ENCODE data around the gene MZB1.
"Not testable (repeated sequence)": the region's sequence is repeated elsewhere in the genome, so short reads cannot be mapped to it uniquely, and the experiment has no call there.

The MZB1 gene

DNA sequence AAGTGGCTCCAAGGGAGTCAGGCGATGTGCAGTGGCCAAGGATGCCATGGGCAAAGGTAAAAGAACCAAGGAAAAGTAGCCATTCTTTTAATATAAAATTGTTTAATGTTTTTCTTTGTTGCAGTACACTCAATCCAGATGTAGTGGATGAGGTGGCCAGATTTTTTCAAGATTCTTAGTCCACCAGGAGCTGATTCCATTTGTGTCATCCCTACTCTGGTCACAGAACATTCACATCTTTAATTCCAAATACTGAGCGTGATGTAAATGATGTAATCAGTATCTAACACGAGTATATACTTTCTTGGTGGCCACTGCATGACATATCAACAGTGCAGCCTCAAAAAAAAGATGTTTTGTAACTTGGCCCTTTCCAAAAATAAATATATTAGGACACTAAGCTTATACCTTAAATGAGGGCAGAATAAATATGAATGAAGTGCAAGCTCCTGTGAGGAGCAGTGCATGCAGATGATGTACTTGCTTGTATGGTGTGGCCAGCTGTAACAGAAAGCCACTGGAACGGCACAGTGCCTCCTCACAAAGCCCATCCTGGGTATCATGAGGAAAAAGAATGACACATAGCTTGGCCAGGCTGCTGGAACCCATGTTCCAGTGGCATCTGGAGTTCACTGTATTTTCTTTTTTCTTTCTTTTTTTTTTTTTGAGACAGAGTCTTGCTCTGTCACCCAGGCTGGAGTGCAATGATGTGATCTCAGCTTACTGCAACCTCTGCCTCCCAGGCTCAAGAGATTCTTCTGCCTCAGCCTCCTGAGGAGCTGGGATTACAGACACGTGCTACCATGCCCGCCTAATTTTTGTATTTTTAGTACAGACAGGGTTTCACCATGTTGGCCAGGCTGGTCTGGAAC is 20.6 kb upstream of the MZB1 start:
- no peak for DNase-seq

DNA sequence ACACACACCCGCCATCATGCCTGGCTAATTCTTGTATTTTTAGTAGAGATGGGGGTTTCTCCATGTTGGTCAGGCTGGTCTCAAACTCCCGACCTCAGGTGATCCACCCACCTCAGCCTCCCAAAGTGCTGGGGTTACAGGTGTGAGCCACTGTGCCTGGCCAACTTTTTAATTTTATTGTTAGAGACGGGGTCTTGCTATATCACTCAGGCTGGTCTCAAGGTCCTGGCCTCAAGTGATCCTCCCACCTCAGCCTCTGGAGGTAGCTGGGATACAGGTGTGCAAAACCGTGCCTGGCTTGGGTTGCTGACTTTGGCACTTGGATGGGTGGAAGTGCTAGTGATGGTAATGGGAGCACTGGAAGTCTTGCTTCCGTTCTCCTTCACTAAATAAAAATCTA is 19.4 kb upstream of the MZB1 start:
- DNase-seq: not testable (repeated sequence)

DNA sequence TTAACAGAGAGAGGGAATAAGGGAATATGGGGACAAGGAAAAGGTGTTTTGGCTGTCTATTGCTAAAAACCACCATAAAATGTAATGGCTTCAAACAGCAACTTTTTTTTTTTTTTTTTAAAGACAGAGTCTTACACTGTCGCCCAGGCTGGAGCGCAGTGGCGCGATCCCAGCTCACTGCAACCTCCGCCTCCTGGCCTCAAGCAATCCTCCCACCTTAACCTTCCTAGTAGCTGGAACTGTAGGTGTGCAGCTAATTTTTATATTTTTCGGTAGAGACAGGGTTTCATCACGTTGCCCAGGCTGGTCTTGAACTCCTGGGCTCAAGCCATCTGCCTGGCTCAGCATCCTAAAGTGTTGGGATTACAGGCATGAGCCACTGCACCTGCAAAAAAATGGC is 18.5 kb upstream of the MZB1 start:
- DNase-seq: no peak

DNA sequence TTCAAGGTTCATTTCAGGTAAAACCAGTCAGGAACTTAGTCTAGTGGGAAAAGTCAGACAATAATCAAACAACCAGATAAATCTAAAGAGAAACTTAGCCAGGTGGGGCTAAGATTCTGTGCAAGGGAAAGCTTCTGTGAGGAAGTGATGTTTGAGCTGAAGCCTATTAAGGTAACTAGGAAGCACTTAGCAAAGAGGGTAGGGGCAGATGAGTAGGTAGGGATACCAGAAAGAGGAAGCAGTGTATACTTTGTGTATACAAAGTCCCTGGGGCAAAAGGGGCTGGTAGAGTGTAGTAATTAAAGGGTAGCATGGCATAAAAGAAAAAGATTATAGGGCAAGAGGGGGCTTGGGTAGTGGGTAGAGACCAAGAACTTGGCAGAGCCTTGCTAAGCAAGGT is 17.8 kb upstream of the MZB1 start:
- DNase-seq: no peak

DNA sequence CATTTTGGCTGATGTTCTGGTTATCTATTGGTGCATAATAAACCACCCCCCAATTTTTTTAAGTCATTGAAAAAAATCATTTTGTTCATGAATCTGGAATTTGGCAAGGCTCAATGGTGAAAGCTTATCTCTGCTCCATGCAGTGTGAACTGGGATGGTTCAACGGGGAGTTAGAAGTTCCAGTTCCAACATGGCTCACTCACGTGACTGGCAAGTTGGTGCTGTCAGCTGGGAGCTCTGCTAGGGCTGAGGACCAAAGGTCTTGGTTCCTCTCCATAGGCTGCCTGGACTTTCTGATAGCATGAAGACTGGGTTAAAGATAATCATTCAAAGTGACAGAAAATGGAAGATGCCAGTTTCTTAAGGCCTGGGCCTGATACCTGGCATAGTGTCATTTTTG is 17.2 kb upstream of the MZB1 start:
- no peak for DNase-seq

DNA sequence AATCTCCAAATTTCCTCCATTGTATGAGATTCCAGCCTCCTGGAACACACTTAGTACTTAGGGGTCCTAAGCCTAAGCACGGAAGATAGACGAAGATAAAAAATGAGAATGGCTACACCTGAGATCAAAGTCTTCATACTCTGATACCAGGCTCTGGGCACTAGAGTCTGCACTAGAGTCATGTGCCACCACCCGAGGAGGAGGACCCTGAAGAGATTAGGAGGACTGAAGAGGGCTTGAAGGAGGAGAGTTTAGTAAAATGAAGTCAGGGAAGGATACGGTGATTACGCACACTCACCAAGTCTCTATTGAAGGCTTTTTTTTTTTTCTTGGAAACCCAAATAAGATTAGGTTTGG is 14.7 kb upstream of the MZB1 start:
- no peak for DNase-seq

DNA sequence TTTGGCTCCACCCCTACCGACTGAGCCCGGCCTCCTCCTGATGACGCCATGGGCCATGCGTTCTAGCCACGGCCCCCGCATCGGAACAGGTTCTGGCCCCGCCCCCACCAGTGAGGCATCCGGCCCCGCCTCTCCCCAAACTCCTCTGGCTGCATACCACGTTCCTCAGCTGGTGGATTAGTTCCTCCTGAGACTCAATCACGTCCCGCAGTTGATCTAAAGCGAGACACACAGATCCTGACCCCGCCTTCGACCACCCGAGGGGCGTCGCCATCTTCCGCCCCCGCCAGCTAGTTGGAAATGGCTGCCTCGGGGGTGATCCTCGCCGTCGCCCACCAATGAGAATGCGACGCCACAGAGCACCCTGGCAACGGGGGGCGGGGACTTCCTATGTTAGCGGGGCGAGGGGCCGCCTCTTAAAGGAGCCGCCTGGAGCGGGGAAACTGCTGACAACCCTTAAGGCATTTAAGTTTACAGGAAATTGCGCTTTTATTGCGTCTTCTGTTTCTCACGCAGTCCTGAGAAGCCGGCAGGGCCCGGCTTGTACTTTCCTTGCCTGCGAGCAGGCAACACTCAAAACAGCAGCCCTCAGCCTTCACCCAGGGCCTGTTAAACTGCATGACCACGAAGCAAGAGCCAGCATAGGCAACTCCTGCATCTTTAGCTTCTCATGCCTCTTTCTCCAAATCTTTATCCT is 14.2 kb upstream of the MZB1 start, which contains the start of gene SPATA24:
Gene SPATA24 (minus strand): TSS at position 303 of the 697 bp plus-strand sequence. CDS start 29 bp downstream, at position 274.
- DNase-seq: peak; percentile 98 to 99 (median 98)

DNA sequence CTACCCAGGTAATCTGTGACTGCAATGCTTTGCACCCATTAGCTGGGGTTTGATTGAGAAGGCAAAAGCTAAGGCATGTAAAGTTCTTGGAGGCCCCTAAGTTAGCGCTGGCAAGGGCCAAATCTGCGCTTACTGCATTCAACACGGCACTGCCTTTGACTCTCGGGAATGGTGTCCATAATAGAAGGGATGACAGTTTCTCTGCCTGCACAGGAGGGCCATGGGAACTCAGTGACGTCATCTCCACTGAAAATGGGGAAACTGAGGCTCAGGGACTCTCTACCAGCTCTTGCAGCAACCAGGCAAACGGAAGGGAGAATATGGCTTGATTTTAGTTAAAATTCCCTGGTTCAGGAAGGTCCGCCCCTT is 13.7 kb upstream of the MZB1 start:
- DNase-seq: no peak

DNA sequence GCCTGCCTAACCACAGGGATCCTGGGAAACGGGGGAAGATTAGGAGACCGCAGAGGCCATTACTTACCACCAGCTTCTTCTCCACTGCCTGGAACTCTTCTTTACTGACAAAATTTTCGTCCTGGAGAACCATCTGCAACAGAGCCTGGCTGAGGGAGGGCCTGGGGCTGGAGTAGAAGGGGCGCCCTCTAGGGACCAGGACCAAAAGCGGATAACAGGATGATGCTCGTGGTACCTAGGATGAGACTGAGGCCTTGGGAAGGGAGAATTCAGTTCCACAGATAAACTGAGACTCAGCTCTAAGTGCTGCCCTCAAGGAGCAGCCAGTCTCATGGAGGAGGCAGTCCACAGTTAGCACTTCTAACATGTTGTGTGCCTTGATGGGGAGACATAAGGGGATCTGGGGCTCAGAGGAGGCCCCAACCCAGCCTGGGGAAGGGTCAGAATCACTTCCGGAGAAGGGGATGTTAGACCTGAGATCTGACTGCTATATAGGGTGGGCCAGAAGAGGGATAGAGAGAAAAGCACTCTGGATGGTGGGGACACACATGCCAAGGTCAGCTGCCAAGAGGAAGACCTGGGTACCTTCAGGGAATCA is 12.9 kb upstream of the MZB1 start:
- DNase-seq: peak; percentile 38 to 62 (median 46)

DNA sequence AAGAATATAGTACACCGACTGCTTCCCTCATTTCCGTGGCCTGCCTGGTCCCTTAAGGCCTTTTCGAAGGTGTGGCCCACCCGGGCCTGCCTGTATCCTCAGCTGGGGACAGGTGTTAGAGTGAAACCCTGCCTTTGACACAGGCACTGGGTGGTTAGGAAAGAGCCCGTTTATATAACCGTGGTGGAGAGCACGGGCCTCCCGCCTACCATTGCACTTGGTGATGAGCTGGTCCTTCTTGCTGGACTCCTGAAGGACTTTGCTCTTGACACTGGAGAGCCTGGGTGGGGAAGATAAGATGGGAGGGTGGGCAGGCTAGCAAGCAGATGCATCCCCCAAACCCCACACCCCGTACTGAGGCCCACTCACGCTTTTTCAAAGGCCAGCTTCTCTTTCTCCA is 11.8 kb upstream of the MZB1 start:
- no peak for DNase-seq

DNA sequence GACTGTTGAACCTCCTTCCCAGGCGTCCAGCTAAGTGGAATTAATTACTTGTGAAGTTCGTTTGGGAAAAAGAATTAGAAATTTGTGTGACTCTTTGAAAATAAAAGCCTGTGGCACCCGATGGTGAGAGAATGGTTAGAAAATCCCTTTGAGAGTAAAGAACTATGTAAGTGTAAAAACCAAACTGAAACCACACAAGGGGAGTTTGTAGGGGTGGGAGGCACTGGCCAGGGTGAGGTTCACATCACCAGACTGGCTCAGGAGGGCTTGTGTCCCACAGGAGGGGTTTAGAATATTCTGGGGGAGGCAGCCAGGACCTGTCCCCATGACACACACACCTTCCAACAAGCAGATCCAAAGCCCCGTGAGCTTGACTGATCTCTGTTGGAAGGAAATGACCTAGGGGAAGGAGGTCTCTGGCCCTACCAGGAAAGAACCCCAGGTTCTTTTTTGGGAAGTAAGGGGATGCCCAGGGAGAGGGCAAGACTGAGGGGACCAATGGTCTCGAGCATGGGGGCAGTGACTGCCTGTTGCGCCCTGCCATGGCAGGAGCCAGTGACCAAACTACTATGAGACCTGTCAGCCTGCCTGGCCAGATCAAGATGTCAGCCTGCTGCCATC is 9.9 kb upstream of the MZB1 start:
- no peak for DNase-seq

DNA sequence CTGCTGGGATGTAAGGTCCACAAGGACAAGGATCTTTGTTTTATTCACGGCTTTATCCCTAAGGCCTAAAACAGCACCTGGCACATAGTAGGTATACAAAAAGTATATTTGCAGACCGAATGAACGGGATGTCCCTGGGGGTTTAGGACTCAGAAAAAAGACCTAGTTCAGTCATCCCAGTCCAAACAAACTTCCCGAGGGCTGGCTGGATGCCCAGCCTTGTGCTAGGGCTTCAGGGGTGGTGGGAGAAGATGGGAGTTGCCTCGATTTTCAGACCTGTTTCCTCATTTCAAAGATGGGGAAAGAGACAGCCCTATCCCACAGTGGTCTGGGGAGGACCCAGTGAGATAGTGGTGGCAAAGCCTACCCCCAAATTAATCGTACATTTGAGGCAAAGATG is 8.2 kb upstream of the MZB1 start:
- no peak for DNase-seq

DNA sequence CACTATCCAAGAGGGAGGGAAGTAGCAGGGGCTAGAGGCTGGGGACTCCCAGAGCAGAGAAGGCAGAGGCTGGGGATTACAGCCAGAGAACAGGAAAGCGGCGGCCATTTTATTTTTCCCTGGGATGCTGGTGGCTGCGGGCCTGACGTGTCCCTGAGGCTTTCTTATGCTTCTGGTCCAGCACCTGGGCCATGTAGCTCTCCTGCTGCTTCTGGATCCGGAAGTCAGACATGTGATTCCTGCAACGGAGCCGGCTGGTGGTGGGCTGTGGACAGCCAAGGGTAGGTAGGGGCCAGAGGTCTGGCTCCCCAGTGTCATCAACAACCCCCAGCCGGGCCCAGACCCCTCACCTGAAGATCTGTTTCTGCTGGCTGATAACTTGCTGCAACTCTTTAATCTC is 7.0 kb upstream of the MZB1 start:
- no peak for DNase-seq

DNA sequence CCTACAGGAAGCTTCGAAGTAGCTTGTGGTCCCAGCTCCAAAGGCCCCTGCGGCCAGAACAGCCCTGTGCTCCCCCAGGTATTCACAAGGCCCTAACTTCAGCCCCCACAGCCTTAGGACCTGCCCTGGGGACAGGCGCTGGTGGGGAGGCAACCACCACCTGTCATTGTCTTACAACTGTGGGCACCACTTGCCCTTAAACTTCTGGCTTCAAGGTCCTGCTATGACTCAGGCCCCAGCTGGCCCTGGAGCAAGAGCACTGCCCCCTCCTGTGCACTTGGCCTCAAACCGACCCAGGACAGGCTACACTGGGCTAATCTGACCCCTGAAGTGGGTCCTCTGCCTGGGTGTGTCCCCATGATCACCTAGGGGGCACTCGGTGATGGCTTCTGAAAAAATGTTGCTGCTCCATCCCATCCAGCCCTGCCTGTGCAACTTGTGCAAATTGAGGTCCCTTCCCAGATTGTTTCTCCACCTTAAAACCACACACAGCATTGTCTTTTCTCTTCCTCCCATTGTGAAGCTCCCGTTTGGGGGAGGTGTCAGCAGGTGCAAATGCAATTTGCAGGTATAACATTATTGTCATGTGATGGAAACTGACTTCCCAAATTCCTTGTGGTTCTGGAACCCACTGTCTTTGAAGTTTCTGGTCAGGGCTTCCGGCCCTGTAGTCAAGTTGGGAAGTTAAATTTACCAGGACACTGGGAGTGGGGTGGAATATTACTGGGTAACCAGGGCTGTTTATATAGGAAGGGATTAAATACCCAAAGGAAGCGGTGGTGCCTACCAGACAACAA is 6.3 kb upstream of the MZB1 start:
- DNase-seq: no peak

DNA sequence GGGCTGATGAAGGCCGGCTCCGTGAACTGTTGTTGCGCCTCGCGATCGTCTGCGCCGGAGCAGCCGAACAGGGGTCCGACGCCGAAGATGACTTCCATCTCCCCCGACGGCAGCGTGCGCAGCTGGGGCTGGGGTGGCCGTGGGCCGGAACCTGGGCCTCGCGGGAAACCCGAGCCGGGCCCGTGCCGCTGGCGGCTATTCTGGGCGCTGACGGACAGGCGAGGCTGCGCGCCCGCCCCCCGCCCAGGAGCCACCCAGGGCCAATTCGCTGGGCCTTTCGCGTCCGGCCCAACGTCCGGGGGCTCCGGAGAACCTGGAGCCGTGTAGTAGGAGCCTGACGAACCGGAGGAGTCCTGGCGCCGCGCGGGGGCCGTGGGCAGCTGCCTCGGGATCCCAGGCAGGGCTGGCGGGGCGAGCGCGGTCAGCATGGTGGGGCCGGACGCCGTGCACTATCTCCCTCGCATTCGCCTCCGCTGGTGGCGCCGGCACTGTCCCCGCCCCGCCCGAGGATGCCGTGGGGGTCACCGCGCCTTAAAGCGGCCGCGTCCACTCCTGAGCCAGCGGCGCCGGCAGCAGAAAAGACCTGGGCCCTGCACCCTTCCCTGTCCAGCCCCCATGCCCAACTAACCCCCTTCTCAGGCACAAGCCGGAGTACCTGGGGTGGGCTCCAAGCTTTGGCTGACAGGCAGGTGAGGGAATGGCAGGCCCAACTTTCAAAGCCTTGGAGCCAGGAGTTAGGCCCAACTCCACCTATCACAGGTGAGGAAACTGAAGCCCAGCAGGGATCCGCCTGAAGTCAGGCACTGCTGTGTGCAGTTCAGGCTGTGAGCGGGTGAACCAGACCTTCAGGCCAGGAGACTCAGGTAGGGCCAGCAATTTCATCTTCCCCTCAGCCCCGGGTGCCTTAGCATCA is 5.2 kb upstream of the MZB1 start, which contains the start of gene PROB1:
Gene PROB1 (minus strand): TSS at position 451 of the 913 bp plus-strand sequence. CDS start 23 bp downstream, at position 428.
- DNase-seq: no peak

DNA sequence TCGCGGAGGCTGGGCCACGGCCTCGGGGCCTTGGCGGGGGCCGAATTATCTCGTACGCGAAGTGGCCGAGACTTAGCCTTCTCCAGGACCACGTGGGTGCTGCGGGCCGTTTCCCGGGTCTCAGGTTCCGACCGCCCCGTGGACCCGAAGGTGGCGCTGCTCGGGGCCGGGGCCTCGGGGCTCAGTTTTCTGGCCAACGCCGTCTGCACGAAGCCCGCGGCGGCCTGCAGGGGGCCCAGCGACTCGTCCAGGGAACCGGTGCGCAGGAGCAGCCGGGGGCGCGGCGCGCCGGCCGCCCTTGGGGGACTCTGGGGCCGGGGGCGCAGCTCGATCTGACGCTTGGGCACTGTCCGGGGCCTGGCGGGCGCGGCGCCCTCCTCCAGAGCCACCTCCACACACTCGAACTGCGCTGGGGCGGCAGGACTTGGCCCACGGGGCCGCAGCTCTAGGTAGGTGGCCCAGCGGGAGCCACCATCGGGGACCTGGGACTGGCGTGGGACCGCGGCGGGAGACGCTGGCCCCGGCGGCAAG is 4.5 kb upstream of the MZB1 start:
- DNase-seq: peak in 2 of 3 donors; percentile 41 to 65

DNA sequence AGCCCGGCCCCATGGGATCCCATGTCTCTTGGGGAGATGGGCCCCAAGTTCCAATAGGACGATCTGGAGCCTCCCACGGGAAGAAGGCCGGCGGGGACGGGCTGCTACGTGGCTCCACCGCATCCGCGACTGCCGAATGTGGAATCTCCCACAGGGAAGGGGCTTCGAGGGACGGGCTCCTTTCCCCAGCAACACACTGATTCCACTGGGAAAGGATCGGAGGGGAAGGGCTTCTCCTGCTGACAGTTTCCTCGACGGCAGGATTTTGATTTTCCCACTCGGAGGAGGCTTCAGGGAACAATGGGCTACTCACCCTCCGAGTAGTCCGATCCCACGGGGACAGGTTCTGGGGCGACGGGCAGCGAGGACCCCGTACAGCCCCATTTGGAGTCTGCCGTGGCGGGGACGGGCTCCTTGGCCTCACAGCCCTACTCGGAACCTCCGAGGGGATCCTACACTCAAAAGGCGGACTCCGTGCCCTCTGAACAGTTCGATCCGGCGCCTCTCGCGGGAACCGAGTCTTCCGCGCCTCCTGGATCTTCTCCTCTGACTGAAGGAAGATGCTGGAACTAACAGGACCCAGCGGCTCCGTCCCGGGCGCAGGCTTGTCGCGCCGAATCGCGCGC is 3.9 kb upstream of the MZB1 start:
- DNase-seq: no peak

DNA sequence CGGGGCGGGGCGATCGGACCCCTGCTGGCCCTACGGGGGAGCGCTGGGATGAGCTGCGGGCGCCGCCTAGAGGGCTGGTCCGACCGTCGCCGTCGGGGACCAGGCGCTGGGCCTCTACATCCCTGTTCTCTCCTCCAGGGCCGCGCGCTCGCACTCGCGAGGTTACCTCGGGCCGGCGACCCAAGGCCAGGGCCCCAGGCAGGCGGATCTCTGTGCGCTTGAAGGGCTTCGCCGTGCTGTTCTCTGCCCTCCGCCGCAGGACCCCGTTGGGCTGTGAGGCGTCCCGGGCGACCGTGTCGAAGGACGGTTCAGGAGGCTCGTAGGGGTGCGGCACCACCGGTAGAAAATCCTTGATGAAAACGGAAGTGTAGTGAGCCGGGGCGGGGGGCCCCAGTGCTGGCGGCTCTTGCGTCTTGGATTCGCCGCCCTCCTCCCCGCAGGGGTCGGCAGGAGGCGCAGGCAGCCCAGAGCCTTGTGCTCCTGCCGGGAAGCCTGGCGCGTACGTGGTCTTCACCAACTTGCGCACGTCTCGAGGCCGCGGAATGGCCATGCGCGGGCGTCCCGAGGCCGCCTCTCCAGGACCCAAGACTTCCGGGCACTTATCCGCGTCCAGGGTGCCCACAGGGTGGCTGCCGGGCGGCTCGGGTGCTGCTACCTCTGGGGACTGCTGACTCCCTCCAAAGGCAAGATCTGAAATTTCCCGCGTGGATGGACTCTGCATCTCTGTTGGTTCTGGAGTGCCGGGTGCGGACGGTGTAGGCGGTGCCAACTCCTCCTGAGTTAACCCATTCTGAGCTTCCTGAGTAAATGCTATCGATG is 3.2 kb upstream of the MZB1 start:
- DNase-seq: peak; percentile 66 to 84 (median 67)

DNA sequence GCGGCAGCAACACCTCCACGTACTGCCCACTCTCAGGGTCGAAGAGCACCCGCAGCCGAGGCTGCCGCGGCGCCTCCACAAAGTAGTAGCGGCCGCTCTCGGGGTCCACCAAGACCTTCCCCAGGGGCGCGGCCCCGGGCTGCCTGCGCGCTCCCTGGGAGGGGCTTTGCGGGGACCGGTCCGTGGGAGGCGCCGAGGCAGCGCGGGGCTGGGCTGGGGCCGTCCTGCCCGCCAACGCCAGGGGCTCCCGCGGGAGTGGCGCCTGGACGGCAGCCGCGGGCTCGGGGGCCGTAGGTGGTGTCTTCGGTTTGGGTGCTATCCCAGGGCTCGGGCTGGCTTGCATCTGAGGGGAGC is 2.6 kb upstream of the MZB1 start:
- DNase-seq: no peak
